GM18511 (cell line): ENCODE measurements around the gene ANGPTL2.

ENCODE experiments used
- ATAC-seq: cut with Tn5 transposase; IDR thresholded peaks from one replicate; pipeline ENCODE4 v1.9.1; 2021; ENCODE audit warnings: mild to moderate bottlenecking, moderate library complexity; ENCODE audit not compliant: unreplicated experiment

The ANGPTL2 gene

DNA sequence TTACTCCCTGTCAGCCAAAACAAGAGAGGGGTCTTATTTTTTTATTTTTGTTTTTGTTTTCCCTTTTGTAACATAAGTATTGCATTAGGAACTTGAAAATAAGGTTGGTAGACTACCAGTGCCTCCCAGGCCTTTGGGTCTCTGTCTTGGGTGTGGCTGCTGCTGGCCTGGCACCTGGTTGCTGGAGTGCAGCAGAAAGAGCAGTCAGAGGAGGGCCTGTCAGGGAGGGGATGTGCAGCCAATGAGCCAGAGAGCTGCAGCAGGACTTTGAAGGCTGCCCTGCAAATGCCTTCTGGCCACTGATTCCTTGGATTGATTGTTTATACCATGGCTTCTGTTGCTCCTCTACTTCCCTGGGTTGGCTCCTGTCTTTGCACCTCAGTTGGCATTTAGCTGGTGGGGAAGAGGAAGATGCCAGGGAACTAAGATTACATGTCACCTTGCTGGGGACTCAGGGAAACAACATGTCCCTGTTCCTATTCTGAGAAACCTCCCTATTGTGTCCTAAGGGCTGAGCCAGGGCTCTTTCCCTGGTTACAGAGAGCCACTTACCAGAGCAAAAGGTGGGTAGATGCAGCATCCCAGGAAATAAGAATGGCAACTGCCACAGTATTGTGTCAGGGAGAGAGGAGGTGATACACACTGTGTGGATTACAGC is 66.6 kb downstream of the ANGPTL2 start:
- ATAC-seq = no peak

DNA sequence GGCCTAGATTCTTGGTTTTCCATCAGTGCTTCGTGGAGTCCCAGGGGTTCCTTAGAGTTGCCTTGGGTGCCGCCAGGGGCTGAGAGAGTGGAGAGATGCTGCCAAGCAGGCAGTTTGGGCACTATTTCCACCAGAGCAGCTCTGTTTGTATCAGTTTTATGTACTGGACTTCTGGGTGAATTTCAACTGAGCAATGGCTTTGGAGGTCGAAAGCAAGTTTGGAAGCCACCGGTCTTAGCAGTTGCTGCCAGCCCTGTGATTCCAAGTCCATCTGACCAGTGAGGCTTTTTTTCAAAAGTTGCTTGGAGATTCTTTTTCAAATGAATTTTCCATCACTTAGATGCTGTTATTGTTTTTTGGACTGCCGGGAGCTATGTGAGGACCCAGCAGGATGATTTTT is 68.5 kb downstream of the ANGPTL2 start:
- ATAC-seq = no peak

- ATAC-seq = no peak
These were observed 69.2 kb downstream of the ANGPTL2 start for GRCh38 chr9:127053057-127053821.

DNA sequence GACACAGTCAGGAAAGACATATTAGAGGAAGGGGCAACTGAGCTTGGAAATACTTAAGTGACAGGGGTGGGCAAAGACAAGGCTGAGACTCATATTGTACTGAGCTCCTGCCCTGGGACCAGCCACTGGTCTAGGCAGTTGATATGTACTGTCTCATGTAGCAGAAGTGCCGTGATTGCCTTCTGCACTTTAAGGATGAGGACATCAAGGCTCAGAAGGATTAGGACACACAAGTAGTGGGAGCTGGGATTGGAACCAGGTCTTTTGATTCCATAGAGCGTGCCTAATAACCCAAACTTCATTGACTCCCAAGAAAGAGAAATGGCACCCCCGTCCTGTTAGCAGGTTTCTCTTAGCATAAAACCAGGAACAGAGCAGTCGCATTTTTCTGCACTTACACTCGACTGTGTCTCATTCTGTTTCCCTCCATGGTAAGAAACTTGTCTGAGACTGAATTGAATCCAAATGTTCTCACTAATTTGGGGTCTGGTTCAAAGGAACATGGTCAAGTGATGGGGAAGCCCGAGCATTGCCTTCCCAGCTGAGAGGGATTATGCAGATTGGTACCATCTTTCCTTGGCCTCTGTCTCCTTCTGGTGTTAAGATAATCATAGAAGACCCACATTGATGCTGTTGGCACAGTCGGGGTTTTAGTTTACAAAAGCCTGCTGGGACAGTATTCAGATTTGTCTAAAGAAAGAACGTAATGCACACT is 70.4 kb downstream of the ANGPTL2 start:
- no peak for ATAC-seq

GRCh38 chr9:127050591-127051001 is 71.8 kb downstream of the ANGPTL2 start:
- ATAC-seq = no peak

DNA sequence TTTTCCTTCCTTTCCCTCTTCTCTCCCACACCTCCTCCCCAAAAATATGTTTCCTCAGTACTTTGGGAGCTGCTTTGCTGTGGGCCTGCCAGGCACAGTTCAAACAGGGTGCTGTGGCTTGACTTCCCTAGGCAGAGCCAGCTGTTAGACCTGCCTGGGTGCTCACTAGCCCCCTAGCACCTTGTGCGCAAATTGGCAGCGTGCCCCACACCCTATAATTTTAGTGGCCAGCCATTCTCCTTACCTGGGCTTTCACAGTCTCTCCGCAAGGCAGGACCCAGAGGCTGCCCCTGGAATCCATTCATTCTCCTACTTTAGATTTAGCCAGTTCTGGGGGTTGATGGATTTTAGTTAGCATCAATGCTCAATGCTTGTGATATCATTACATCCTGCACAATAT is 72.3 kb downstream of the ANGPTL2 start:
- no peak for ATAC-seq

- ATAC-seq = no peak
These were observed 72.9 kb downstream of the ANGPTL2 start for GRCh38 chr9:127049581-127049980.

GRCh38 chr9:127049044-127049443 is 73.4 kb downstream of the ANGPTL2 start:
- peak; percentile 56 for ATAC-seq

DNA sequence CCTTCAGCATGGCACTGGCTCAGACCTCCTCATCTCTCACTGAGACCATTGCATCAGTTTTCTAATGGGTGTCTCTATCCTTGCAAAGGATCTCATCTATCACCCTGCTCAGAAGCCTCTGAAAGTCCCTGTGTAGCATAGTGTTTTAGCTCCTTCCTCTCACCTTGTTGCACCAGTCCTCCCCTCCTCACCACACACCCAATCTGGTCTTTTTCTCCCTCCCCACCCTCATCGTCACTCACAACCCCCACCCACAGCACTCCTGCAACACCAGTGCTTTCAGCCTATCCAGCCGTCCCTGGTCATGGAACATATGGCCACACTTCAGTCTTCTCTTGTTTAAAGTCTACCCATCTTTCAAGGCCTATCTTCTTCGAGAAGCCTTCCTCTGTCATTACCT is 74.5 kb downstream of the ANGPTL2 start:
- ATAC-seq = no peak

GRCh38 chr9:127045148-127045547 is 77.3 kb downstream of the ANGPTL2 start:
- ATAC-seq = no peak

DNA sequence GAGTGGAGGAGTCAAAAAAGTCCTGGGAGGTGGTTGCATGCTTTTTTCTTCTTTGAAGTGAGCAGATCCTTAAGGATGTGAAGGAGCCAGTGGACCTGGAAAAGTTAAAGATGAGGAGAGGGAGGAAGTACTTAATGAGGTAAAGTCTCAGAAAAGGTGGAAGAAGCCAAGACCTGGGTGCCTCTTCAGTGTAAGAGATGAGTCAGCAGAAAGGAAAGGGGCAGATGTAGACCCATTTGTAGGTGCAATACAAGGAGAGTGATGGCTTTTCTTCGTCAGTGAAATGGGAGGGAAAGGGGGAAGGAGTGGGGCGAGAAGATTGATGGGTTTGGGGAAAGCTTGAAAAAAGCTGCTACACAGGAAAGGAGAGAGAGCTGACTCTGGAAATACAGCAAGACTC is 82.9 kb downstream of the ANGPTL2 start:
- ATAC-seq = no peak

GRCh38 chr9:127038531-127038930 is 83.9 kb downstream of the ANGPTL2 start:
- ATAC-seq = no peak
